HG03558 (cell line): ENCODE data around the gene PRDM16.

ENCODE experiments used
- ATAC-seq: cut with Tn5 transposase; IDR thresholded peaks from one replicate; pipeline ENCODE4 v1.9.1; 2021; ENCODE audit warnings: moderate number of reproducible peaks; ENCODE audit not compliant: unreplicated experiment; ENCODE audit errors: extremely low read depth

Gene PRDM16

DNA sequence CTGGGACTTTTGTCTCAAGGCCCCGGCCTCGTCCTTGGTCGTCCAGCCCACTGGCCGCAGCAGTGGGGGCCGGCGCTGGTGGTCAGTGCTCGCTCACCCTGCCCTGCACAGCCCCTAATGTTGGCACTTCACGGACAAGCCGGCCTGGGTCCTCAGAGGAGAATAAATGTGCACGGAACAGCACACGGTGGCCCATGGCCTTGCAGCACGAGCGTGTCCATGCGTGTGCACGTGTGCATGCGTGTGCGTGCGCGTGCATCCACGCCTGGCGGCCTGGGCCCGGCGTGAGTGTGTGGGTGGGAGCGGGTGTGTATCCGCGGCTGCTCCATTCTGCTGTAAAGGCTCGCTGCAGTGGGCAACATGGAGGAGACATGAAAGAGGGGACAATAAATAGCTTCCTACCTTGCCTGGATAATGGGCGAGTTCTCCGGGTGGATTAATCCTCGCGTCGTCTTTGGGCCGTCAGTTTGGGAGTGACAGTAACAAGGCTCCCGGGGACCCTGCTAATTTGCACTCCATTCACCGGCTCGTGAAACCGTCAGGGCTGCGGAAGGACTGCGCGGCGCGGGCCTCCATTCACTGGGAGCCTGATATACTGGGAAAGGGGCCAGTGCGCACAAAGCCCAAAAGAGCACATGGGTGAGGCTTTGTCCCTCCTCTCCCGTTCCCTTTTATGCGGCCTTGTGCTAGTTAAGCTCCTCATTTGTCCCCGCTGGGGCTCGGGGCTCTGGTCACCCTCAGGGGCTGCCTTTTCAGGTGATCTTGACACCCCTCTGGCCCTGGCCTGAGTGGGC is 142.8 kb downstream of the PRDM16 start:
- ATAC-seq: no peak

DNA sequence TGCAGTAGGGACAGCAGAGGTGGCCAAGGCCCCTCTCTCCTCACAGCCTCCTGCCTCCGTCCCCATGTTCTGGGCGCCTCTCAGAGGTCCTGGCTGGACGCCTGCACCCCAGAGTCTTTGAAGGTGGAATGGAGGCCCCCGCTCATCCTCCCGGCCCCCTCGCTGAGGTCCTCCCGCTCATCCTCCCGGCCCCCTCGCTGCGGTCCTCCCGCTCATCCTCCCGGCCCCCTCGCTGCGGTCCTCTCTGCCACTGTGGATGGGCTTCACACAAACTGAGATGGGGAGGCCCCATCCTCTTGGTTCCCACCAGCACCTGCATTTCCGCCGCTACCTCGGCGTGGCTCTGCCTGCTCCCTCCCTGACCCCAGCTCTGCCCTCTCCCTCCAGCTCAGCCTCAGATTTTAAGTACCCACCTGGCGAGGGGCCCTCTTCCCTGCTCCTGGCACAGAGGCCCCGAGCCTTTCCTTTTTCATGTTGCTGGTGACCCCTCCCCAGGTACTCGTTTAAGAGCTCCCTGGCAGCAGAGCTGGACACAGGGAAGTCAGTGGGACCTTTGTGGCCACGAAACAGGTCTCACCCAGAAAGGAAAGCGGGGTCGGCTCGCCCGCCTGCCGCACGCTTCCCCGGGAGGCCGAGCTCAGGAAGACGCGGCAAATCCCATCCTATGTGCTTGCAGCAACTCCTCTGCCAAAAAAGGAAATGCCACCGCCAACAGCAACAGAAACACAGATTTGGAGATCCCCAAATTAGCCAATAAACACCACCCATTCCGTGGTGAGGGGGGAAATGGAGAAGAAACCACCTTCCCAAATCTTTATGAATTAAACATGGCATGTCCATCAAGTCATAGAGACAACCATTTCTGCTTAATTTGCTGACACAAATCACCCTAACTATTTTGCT is 143.7 kb downstream of the PRDM16 start:
- no peak for ATAC-seq

DNA sequence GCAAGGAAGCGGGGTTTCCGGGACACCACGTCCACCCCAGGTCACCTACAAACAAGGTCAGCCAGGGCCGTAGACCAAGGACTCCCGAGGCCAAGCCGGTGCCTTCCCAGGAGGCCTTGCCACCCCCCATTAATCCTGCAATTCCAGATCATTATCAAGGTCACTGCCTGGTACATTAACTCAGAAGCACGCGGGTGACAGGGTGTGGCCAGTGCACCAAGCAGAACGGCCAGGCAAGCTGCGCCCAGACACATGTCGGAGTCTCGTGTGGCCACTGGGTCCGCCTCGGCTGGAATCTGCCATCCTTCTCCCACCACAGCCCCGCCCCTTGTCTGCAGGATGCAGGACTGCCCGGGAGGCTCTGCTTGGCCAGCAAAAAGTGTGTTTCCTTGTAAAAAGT is 144.7 kb downstream of the PRDM16 start:
- no peak for ATAC-seq

DNA sequence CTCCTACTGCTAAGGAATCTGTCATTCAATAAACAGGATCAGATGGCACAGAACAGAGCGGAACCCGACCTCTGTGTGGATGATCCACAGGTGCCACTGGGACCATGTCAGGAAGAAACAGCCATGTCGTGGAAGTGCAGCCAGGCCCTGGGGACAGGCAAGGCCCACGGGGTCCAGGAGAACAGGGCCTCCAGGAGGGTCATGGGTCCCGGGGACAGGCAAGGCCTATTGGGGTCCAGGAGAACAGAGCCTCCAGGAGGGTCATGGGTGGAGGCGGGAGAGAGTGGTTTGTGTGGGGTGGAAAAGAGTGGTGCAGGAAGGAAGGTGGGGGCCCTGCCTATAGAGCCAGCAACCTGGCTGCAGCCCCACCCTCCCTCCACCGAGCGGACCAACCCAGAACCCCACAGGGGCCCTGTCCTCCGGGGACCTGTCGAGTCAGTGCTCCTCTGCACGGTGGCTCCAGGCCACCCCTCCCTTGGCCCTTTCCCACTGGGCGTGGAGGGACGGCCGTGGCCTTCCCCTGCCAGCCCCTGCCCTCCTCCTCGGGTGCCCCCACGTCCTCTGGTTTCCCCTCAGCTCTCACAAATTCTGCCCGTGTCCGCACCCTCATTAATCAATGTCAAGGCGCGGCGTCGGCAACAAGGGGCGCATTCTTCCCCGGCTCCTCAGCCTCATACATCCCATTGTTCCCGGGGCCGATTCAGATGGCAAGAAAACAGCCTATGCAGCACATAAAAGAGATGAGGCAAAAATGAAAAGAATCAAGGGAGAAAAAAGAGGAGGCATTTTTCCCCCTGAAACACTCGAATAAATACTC is 146.4 kb downstream of the PRDM16 start:
- no peak for ATAC-seq

DNA sequence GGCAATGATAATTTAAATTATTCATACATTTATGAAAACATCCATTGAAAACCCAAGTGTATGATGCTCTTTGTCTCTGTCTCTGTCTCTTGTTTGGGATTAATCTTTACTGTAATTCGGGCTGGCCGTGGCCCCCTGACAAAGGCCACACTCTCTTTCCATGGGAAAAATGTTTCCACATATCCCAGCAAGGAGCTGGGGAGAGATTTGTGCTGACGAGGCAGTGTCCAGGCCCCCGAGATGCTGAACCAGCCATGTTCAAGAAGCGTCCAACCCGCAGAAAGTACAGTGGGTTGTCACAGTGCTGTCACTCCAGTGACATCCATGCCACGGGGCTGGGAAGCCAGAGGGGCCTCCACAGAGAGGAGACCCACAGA is 147.0 kb downstream of the PRDM16 start:
- ATAC-seq: no peak

- no peak for ATAC-seq
These were observed 148.2 kb downstream of the PRDM16 start for GRCh38 chr1:3217181-3217641.

GRCh38 chr1:3217979-3218679 is 149.1 kb downstream of the PRDM16 start:
- ATAC-seq: no peak

GRCh38 chr1:3219005-3219790 is 150.2 kb downstream of the PRDM16 start:
- no peak for ATAC-seq

- no peak for ATAC-seq
These were observed 150.9 kb downstream of the PRDM16 start for GRCh38 chr1:3219791-3220467.

DNA sequence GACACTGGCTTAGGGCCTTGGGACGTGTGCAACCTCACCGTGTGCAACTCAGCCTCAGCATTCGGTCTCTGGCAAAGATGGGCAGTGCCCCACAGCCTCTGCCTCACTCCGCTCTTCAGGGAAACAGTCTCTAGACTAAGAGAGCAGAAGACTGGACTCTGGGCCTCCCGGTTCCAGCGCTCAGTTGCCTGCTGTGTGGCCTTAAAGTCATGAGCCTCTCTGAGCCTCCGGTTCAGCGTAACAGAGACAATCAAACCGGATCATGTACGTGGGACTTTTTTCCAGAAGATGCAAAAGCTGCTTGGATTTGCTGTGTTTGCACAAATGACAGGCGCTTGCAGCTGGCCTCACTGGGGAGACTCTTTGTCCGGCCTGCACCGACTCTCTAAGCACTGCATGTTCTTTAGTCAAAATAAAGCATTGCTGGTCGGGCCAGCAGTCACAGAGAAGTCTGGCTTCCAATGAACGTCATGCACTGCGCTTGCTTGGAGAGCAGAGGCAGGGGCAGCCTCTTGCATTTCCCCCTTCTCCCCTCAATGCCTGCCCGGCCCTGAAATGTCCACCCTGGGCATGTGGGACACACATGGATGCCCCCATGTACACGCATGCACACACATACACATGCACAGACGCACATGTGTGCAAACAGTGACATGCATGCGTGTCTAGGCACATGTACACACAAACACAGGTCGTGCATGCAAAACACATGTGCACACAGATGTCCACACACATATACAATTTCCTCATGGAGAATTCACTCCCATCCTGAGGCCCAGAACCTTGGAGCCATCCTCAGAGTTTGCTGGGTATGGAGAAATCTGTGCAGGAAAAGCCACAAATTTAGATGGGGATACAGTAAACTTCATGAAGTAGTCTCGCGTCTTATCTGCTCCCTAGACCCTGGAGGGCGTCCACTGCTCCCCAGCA is 152.4 kb downstream of the PRDM16 start:
- no peak for ATAC-seq

- no peak for ATAC-seq
These were observed 153.2 kb downstream of the PRDM16 start for GRCh38 chr1:3222042-3222692.

DNA sequence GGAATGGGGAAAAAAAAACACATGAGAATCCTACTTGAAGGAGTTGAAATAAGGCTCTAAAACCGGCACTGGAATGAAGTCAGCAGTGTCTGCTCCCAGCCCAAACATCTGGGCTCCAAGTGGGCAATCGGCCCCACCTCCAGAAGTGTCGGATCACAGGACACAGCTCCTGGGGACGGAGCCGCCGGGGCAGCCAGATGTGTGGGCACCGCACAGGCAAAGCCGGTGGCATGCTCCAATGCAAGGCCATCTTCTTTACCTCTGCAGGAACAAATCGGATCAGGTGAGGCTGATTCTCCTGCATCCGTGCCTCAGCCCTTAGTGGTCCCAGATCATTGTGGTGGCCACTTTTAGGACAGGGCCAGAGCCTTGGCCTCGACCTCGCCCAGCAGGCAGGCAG is 156.7 kb downstream of the PRDM16 start:
- no peak for ATAC-seq

- ATAC-seq: no peak
These were observed 157.2 kb downstream of the PRDM16 start for GRCh38 chr1:3226191-3226590.

GRCh38 chr1:3226701-3227350 is 157.8 kb downstream of the PRDM16 start:
- ATAC-seq: no peak

DNA sequence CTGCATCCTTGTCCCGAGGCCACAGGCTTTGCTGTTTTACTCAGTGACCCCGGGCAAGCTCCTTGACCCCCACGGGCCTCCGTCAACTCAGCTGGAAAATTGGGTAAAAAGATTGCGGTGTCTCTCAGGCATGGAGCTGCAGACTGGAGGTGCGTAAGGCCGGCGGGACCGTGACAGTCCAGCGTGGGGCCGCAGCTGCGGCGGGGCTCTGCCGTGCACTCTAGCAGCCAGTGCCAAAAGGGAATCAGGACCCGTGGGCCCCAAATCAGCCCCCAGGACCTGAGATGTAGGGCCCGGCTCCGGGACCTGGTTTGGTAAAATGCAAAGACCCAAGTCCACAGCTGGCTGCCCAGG is 158.3 kb downstream of the PRDM16 start:
- ATAC-seq: no peak

GRCh38 chr1:3227893-3228292 is 158.9 kb downstream of the PRDM16 start:
- no peak for ATAC-seq
